ENCODE measurements around the gene PAK1. TPM values are rescaled to one million over a fixed set of nuclear protein-coding genes. Genes with fewer than 3 reads are reported as not detected.

The PAK1 gene
- total and polyA plus RNA-seq, 2 of the 4 experiments (the other 2 are of a cell fraction), result 34.3 to 60.6 TPM

DNA sequence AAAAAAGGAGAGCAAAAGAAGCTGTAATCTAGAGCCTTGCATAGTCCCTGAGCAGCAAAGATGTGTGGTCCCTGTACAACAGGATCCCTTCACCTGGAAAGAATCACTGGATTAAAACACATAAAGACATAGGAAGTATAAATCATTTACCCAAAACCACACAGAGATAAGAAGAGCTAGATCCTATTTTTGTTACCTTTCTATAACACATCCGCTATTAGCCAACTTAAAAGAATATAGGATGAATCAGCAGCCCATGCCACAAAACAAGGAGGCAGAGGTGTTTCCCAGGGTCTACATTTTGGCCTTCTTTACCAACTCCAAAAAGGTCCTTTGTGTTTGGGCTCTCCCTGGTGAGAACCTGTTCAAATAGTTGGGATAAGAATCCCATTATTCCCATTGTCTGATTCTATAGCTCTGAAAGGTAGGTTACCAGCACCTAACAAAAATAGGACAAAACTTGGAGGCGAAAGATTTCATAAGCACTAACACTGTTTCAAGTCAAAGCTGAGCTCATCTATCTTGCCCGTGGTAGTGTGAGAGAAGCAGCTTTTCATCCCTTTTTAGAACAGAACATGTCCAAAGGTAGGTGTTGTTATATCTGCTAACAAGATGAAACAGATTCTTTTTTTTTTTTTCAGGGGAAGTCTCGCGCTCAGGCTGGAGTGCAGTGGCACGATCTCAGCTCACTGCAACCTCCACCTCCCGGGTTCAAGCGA, 26.8 kb downstream of the PAK1 start:
- DNase-seq (no peak), ATAC-seq (ENCODE audit: low read depth) (no peak)
- Histone ChIP-seq H3K56ac (ENCODE audit: extremely low read depth, insufficient read depth, low read length) (no peak overlapping the region), H3K4ac (ENCODE audit: low read depth, low read length) (no peak overlapping the region), H3K36me3 (ENCODE audit: control insufficient read depth, insufficient read depth, low read length) (no peaks in the 10 kb centered on the region), H3K23ac (ENCODE audit: low read depth, low read length) (no peak overlapping the region), H3K14ac (replicated peaks; ENCODE audit: low read depth, low read length) (no peak overlapping the region), H4K5ac (ENCODE audit: low read depth, low read length) (no peak overlapping the region), H3K18ac (ENCODE audit: low read depth, low read length) (no peak overlapping the region), H2AK9ac (replicated peaks; ENCODE audit: low read depth, low read length, poor library complexity) (no peak overlapping the region), H2AFZ (replicated peaks; ENCODE audit: low read length, poor library complexity) (no peak overlapping the region), H3K4me2 (ENCODE audit: low read depth, low read length) (no peak overlapping the region), H4K20me1 (ENCODE audit: insufficient read depth, low read length) (no peaks in the 10 kb centered on the region), H3K4me1 (ENCODE audit: control insufficient read depth, insufficient read depth, low read length) (no peaks in the 10 kb centered on the region), H2AK5ac (ENCODE audit: low read depth, low read length) (no peak overlapping the region), H4K91ac (ENCODE audit: insufficient read depth, low read depth, low read length) (no peak overlapping the region), H2BK5ac (ENCODE audit: low read depth, low read length, poor library complexity, severe bottlenecking) (no peak overlapping the region), H3K9me3 (ENCODE audit: control insufficient read depth, insufficient read depth, low read length) (no peaks in the 10 kb centered on the region), H3K27me3 (ENCODE audit: control insufficient read depth, insufficient read depth, low read length) (peaks cover 12% of the 10 kb centered on the region), H3K9me1 (ENCODE audit: insufficient read depth, low read length) (no peaks in the 10 kb centered on the region), H3K9ac (ENCODE audit: low read depth, low read length) (no peak overlapping the region), H2BK120ac (ENCODE audit: low read depth, low read length) (no peak overlapping the region), H4K8ac (ENCODE audit: low read depth in 2 of 2, low read length in 2 of 2) (no peak overlapping the region), H3K79me1 (ENCODE audit: low read depth in 1 of 2, low read length in 2 of 2) (no peaks in the 10 kb centered on the region), H2BK15ac (ENCODE audit: low read depth, low read length) (no peak overlapping the region), H3K27ac (ENCODE audit: insufficient read depth, low read length) (no peak overlapping the region), H3K4me3 (ENCODE audit: insufficient read depth, low read depth, low read length) (no peak overlapping the region), H2BK20ac (ENCODE audit: low read depth, low read length) (no peak overlapping the region)
- ChIA-PET CTCF (interaction anchor here (0.6 to 1.3 kb wide), 3 partner anchors 9 to 72 kb away, joined by 3 read pairs; no protein-coding TSS in a partner anchor), POLR2A (ENCODE audit: unreplicated experiment) (interaction anchor here (0.6 kb wide), 1 partner anchor 64 kb away, joined by 3 read pairs; no protein-coding TSS in a partner anchor)
- no CpG with 5 or more reads among the region's 8 CpGs for WGBS, 2 experiments (ENCODE audit: extremely low coverage in 2 of 2, insufficient read length in 1 of 2)
- in situ Hi-C loops (cut with MboI; ENCODE audit: low sequenced_read_pairs), result no loop called here
- TF ChIP-seq MAZ (IDR thresholded peaks at IDR 0.05; ENCODE audit: borderline replicate concordance, low read depth, low read length) (no peak), SMC3 (IDR thresholded peaks at IDR 0.05; ENCODE audit: low read depth, low read length) (no peak)
- intact Hi-C loops (cut with micrococcal nuclease), result no loop called here
- no TSS peak for BruUV-seq (replicated peaks)
- dilution Hi-C loops (cut with HindIII; ENCODE audit: low sequenced_read_pairs, unreplicated experiment), result no loop called here

All from IMR-90 (cell line).